Stomach (tissue), 4 donors: ENCODE measurements around the gene ITGA5.

ENCODE experiments used
- CTCF ChIP-seq, 7 experiments: fragments of 450-650 bp in 4 of 7; fragments of 200-600 bp in 3 of 7; sonication (generic) in 3 of 7; IDR thresholded peaks; one replicate each; pipeline ENCODE4 v1.5.1; 2016 to 2019; ENCODE audit warnings: antibody characterized with exemption in 7 of 7, control low read depth in 2 of 7, mild to moderate bottlenecking in 1 of 7
- POLR2AphosphoS5 ChIP-seq, 3 donors: sonication (generic); formaldehyde crosslinking; IDR thresholded peaks; one replicate each; pipeline ENCODE4 v1.6.1; 2016; ENCODE audit warnings: antibody characterized with exemption in 3 of 3

GRCh38 chr12:54411391-54412241 is 7.5 kb downstream of the ITGA5 start:
- TF ChIP-seq CTCF (IDR thresholded peaks at IDR 0.05): no peak
- peak in 2 of 3 donors; percentile 34 to 74 for TF ChIP-seq POLR2AphosphoS5 (IDR thresholded peaks at IDR 0.05)
